MCF 10A (cell line): ENCODE data around the gene SYNPO. TPM values are rescaled to one million over a fixed set of nuclear protein-coding genes. Genes with fewer than 3 reads are reported as not detected.
A peak's percentile ranks its signal among the peaks of the same experiment; 100 is the strongest.

ENCODE experiments used
- BruUV-seq: library from RNA; stranded (reverse); fragments of 400-500 nt; replicated peaks from 2 replicates; lab custom pipeline; 2021; lab: Mats Ljungman, UMichigan
- CTCF ChIA-PET: fragments of 300-600 bp; sonication (Branson Sonifier 250); formaldehyde crosslinking; extraction: SDS; loops from one replicate; lab custom pipeline; 2021; ENCODE audit warnings: antibody characterized with exemption, inconsistent platforms; lab: Yijun Ruan, JAX
- POLR2A ChIA-PET: fragments of 300-600, 350-650 bp; sonication (Branson Sonifier 250); formaldehyde crosslinking; extraction: SDS; loops from one replicate; lab custom pipeline; 2020; ENCODE audit warnings: antibody characterized with exemption, inconsistent platforms; lab: Yijun Ruan, JAX
- DNase-seq: peaks from one replicate; pipeline ENCODE4 v3.0.0-alpha.2; 2018; ENCODE audit not compliant: unreplicated experiment
- H3K27ac Mint-ChIP-seq: one replicate; pipeline ENCODE4 v1.8.0; 2022; ENCODE audit warnings: mild to moderate bottlenecking, low read depth, mixed read lengths; ENCODE audit not compliant: unreplicated experiment
- H3K27me3 Mint-ChIP-seq: one replicate; pipeline ENCODE4 v1.8.0; 2022; ENCODE audit warnings: mixed read lengths; ENCODE audit not compliant: insufficient read depth, unreplicated experiment
- H3K36me3 Mint-ChIP-seq: one replicate; pipeline ENCODE4 v1.8.0; 2022; ENCODE audit warnings: mild to moderate bottlenecking, moderate library complexity, mixed read lengths; ENCODE audit not compliant: insufficient read depth, unreplicated experiment
- H3K4me1 Mint-ChIP-seq: one replicate; pipeline ENCODE4 v1.8.0; 2022; ENCODE audit warnings: mixed read lengths; ENCODE audit not compliant: insufficient read depth, unreplicated experiment
- H3K4me3 Mint-ChIP-seq: one replicate; pipeline ENCODE4 v1.8.0; 2022; ENCODE audit warnings: mild to moderate bottlenecking, moderate library complexity, mixed read lengths; ENCODE audit not compliant: unreplicated experiment
- H3K9me3 Mint-ChIP-seq: one replicate; pipeline ENCODE4 v1.8.0; 2022; ENCODE audit warnings: mixed read lengths; ENCODE audit not compliant: unreplicated experiment
- CTCF ChIP-seq: fragments of 200-600 bp; IDR thresholded peaks from one replicate; pipeline ENCODE4 v1.8.0; 2022; ENCODE audit warnings: antibody characterized with exemption, mild to moderate bottlenecking; ENCODE audit not compliant: unreplicated experiment
- intact Hi-C: fragments of 100-400 bp; cut with micrococcal nuclease; formaldehyde crosslinking; loops from 2 replicates; pipeline ENCODE4 v1.14.1; 2022
- total RNA-seq: library from RNA; stranded (reverse); gene quantifications from 2 replicates; pipeline ENCODE4 v1.2.3, GENCODE V29; 2022

Gene SYNPO
- total RNA-seq, 1 experiment from 2014 or later, result 6.3 TPM

DNA sequence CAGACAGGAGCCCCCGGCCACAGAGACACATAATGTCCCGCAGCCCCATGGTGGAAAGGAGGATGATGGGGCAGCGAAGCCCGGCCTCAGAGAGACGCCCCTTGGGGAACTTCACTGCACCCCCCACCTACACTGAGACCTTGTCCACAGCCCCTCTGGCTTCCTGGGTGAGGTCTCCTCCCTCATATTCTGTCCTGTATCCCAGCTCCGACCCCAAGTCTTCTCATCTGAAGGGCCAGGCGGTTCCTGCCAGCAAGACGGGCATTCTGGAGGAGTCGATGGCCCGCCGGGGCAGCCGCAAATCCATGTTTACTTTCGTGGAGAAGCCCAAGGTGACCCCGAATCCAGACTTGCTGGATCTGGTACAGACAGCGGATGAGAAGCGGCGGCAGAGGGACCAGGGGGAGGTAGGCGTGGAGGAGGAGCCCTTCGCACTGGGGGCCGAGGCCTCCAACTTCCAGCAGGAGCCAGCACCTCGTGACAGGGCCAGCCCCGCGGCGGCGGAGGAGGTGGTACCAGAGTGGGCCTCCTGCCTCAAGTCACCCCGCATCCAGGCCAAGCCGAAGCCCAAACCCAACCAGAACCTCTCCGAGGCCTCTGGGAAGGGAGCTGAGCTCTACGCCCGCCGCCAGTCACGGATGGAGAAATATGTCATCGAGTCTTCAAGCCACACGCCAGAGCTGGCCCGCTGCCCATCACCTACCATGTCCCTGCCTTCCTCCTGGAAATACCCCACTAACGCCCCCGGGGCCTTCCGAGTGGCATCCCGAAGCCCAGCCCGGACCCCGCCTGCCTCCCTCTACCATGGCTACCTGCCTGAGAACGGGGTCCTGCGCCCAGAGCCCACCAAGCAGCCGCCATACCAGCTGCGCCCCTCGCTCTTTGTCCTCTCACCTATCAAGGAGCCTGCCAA, 8.9 kb downstream of the SYNPO start:
- Mint-ChIP-seq H3K27ac (peak overlapping the region; percentile 19), H3K4me1 (peaks cover 39% of the 10 kb centered on the region), H3K9me3 (no peaks in the 10 kb centered on the region), H3K27me3 (no peaks in the 10 kb centered on the region), H3K4me3 (no peak overlapping the region), H3K36me3 (peaks cover 38% of the 10 kb centered on the region)
- ChIA-PET CTCF (interaction anchor here (1.4 to 4.5 kb wide), 3 partner anchors 51 to 190 kb away, joined by 5 to 37 read pairs (median 7); partner anchors contain the start of gene RBM22), POLR2A (interaction anchor here (1.2 kb wide), 1 partner anchor 88 kb away, joined by 3 read pairs; no protein-coding TSS in a partner anchor)
- no peak for DNase-seq
- TF ChIP-seq CTCF, result no peak
- BruUV-seq, result TSS peak; percentile 33
- intact Hi-C loops, result no loop called here

DNA sequence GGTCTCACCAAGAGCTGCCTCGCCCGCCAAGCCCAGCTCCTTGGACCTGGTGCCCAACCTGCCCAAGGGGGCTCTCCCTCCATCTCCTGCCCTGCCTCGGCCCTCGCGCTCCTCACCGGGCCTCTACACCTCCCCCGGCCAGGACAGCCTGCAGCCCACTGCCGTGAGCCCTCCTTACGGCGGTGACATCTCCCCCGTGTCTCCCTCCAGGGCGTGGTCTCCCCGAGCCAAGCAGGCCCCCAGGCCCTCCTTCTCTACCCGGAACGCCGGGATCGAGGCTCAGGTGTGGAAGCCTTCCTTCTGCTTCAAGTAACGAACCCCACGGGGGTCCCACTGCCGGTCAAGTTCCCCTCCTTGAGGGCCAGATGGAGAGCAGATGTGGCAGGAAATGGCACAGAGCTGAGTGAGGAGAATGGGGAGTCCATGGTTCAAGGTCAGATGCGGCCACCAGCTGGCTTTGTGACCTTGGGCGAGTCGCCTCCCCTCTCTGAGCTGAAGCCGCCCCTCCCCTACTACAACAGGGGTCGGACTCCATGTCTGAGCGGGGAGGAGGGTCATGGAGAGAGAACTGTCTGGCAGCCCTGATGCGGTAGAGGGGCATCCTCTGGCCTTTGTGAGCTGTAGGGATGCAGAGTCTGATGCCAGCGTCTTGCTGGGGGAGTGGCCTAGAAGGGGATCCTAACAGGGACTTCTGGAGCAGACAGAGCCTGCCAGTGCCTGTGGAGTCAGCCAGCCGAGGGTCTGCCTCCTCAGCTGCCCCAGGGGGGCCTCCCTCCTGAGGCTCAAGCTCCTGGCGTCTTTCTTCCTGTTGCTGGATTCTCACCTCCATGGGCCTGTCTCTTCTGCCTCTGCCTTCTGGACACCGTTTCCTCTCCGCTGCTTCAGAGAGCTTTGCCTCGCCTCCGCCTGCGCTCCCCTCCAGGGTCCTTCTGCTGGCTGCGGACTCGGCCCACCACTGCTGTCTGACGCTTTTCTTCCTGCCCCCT, 9.9 kb downstream of the SYNPO start:
- ChIA-PET POLR2A (interaction anchor here (0.7 to 1.2 kb wide), 2 partner anchors 10 to 89 kb away, joined by 3 read pairs; partner anchors contain the start of gene SYNPO), CTCF (interaction anchor here (0.6 to 5.9 kb wide), 6 partner anchors 7 to 88 kb away, joined by 3 to 85 read pairs (median 5); partner anchors contain the start of genes RBM22 and SYNPO)
- Mint-ChIP-seq H3K4me3 (no peak overlapping the region), H3K27ac (peak overlapping the region; percentile 19), H3K9me3 (no peaks in the 10 kb centered on the region), H3K4me1 (peaks cover 29% of the 10 kb centered on the region), H3K27me3 (no peaks in the 10 kb centered on the region), H3K36me3 (peaks cover 38% of the 10 kb centered on the region)
- DNase-seq, result no peak
- intact Hi-C loops, result no loop called here
- BruUV-seq, result no TSS peak
- TF ChIP-seq CTCF, result no peak

GRCh38 chr5:150651382-150651781, 10.9 kb downstream of the SYNPO start:
- no peaks in the 10 kb centered on the region for H3K9me3 Mint-ChIP-seq
- DNase-seq, result no peak
- H3K36me3 Mint-ChIP-seq, result peaks cover 38% of the 10 kb centered on the region
- TF ChIP-seq CTCF, result no peak
- POLR2A ChIA-PET, result interaction anchor here (1.1 to 1.2 kb wide), 2 partner anchors 8 to 128 kb away, joined by 4 to 5 read pairs; partner anchors contain the start of gene SMIM3
- no TSS peak for BruUV-seq
- no peak overlapping the region for H3K4me3 Mint-ChIP-seq
- CTCF ChIA-PET, result interaction anchor here (0.6 to 13.6 kb wide), 8 partner anchors 8 to 195 kb away, joined by 3 to 429 read pairs (median 3); partner anchors contain the start of genes IRGM, RBM22 and SYNPO
- H3K27ac Mint-ChIP-seq, result peak overlapping the region; percentile 63
- no peaks in the 10 kb centered on the region for H3K27me3 Mint-ChIP-seq
- intact Hi-C loops, result no loop called here
- H3K4me1 Mint-ChIP-seq, result peaks cover 23% of the 10 kb centered on the region
